DND-41 (cell line): ENCODE measurements around the gene DPF3.

Source experiments
- EZH2 ChIP-seq: IDR thresholded peaks from 3 replicates; pipeline ENCODE4 v1.6.1; 2012; ENCODE audit warnings: borderline replicate concordance, low read depth, mild to moderate bottlenecking, moderate library complexity, low read length, inconsistent platforms; ENCODE audit not compliant: severe bottlenecking
- TF ChIP-seq, protein P1 (sequence below): IDR thresholded peaks from 2 replicates; pipeline ENCODE4 v1.5.1; 2012; ENCODE audit warnings: borderline replicate concordance, low read length, moderate library complexity, mild to moderate bottlenecking; ENCODE audit not compliant: poor library complexity, severe bottlenecking; ENCODE audit errors: extremely low read depth

GRCh38 chr14:72740966-72741825 is 152.7 kb downstream of the DPF3 start:
- TF ChIP-seq, protein P1, sequence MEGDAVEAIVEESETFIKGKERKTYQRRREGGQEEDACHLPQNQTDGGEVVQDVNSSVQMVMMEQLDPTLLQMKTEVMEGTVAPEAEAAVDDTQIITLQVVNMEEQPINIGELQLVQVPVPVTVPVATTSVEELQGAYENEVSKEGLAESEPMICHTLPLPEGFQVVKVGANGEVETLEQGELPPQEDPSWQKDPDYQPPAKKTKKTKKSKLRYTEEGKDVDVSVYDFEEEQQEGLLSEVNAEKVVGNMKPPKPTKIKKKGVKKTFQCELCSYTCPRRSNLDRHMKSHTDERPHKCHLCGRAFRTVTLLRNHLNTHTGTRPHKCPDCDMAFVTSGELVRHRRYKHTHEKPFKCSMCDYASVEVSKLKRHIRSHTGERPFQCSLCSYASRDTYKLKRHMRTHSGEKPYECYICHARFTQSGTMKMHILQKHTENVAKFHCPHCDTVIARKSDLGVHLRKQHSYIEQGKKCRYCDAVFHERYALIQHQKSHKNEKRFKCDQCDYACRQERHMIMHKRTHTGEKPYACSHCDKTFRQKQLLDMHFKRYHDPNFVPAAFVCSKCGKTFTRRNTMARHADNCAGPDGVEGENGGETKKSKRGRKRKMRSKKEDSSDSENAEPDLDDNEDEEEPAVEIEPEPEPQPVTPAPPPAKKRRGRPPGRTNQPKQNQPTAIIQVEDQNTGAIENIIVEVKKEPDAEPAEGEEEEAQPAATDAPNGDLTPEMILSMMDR: no peak
- no peak for TF ChIP-seq EZH2
